Stimulated activated naive CD4-positive, alpha-beta T cell treated with Interleukin-2 at 50 U/mL for 16 hours (primary cell): ENCODE data around the gene TRAPPC8.
"Not testable (repeated sequence)": the region's sequence is repeated elsewhere in the genome, so short reads cannot be mapped to it uniquely, and the experiment has no call there.

Source experiments
- DNase-seq: peaks from one replicate; lab custom pipeline; 2025; lab: John Stamatoyannopoulos, UW

Gene TRAPPC8

DNA sequence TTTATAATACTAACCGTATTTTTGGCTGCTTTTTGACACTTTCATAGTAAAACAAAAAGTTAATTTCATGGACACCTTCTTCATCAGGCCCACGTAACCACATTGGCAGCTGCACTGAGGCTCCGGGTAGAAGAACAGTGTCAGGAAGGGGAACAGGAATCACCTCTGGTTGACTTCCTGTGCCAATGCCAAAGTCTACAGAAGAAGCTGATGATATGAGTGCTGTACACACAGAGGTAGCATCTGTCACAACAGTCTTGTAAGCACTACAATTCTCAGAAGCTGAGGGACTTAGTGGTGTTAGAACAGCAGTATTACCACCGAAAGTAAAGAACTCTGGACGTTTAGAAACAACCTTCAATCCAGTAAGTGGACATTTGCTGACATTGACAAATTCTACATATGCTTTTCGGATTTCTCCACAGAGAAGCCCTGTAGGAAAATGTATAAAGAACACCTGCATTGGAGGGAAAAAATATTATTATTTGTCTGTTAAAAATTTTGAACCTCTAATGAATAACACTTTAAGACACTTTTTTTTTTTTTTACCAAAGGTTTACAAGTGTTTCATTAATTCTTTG lies 85.3 kb downstream of the TRAPPC8 start:
- no peak for DNase-seq

DNA sequence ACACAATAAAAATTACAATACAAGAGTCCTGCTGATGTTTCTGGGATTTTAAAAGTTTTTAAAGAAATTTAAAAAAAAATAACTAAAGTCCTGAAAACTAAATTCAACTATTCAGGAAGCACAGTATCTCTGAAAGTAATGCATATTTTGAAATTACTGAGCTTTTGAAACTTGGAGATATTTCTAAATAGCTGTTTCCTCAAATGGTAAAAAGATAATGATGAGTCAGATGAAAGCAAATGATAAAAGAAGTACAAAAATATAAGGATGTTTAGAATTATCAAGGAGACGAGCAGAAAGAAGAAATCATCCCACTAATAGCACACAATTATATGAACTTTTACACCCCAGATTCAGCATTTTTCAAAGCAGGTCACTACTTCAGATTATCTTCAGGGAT lies 92.1 kb downstream of the TRAPPC8 start:
- DNase-seq, result no peak

DNA sequence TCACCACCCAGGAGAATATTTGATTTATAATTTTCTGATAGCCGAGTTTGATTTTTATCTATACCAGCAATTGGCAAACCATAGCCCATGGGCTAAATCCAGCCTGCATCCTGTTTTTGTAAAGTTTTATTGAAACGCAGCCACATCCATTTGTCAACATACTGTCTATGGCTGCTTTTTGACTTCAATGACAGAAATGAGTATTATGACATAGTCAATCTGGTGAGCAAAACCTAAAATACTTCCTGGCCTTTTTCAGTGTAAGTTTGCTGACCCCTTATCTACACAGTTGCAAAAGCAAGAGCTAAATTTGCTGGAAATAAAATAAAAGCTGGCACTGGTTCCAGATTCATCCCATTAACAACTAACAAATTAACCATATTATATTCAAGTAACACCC lies 102.4 kb downstream of the TRAPPC8 start:
- no peak for DNase-seq

DNA sequence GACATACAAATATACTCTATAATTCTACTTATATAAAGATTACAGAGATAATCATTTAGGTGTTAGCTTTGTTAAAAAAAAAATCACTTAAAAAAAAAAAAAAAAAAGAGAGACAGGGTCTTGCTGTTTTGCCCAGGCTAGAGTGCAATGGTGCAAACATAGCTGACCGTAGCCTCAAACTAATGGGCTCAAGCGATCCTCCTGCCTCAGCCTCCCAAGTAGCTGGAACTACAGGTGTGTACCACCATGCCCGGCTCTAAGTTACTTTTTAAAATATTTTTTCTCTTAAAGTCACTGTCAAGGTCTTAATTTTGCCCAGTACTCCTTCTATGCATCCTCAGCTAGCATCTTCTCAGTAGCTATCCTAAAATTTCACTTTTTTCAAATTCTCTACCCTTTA lies 105.0 kb downstream of the TRAPPC8 start:
- no peak for DNase-seq

DNA sequence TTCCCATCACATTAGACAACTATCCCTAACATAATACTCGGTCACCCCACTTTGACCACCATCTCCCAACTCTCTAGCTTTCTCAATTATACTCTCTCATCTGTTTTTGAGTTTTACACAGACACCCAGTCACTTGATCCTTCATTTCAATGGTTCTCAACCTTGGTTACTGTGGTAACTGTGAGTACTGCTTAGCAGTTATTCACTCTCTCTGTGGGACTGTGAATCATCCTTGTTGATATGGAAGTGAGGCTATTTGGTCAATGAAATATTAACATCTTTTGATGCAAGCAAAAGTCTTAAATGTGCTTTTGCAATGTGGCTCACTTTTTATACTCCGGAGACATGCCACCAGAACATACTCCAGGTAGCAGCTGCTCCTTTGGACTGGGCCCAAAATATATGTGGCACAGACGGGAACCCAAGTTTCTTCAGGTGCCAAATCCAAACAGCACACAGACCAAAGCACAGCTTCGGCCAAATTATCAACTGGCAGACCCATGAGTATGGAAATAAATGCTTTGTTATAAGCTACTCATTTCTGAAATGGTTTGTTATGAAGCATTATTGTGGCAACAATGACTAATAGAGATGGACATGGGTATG lies 107.3 kb downstream of the TRAPPC8 start:
- DNase-seq, result no peak

DNA sequence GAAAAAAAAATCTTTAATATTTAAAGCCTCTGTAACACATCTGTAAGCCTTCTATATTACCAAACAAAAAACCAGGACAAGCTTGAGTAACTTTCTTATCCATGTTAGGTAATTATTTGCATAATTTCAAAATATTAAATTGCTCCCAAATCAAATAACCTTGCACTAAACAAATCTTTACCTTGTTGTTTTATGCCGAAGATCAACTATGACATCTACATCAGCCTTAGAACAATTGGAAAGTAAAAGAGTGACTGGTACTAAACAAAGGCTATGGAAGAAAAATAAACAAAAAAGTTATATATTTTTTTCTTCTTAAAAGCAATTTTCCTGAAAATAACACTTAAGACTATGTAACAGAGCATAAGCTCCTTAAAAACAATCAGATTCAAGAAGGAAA lies 111.0 kb downstream of the TRAPPC8 start:
- no peak for DNase-seq

DNA sequence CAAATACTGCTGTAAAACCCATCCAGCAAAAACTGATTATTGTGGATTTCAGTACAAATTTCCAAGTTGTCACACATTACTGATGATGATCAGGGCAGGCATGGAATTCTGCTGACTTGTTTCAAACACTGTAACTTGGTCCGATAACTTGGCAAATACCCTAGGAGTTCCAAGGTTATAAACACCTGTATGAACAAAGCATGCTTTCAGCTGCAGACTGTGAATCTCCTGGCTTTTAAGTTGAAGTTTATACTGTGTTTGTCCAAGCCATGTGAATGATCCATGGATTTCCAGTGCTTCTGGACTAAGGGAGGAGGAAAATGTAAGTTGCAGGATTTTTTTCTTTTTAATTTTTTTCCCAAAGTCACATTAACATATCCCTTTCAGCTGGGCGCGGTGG lies 112.2 kb downstream of the TRAPPC8 start:
- no peak for DNase-seq

DNA sequence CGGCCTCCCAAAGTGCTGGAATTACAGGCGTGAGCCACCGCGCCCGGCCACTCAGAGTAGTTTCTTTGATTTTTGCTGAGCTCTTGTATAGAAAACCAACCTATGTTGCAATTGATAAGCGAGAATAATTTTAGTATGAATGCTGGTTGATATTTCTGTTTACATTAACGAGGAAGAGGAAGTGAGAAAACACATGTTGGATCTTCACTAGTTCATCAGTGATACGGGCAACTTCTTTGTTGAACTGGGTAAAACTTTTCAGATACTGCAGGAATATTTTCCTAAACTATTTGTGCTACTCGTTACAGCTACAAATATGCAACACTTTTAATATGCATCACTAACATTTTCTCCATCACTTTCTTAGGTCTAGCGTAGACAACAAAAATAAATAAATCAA lies 114.3 kb downstream of the TRAPPC8 start:
- no peak for DNase-seq

DNA sequence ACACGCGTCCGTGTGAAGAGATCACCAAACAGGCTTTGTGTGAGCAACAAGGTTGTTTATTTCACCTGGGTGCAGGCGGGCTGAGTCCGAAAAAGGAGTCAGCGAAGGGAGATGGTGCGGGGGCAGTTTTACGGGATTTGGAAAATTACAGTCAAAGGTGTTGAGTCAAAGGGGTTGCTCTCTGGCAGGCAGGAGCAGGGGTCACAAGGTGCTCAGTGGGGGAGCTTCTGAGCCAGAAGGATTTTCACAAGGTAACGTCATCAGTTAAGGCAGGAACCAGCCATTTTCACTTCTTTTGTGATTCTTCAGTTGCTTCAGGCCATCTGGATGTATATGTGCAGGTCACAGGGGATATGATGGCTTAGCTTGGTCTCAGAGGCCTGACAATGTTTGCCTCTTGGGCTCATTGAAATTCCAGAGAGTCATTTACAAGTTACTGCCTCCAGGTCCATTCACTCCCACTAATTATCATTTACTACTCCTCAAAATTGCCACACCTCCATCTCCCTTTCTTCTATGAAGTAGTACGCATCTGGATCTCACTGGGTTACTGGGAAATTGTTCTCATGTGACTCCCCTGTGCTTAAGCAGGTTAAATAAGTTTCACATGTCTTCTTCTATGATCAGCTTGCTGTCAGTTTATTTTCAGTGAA lies 116.1 kb downstream of the TRAPPC8 start:
- DNase-seq, result not testable (repeated sequence)

DNA sequence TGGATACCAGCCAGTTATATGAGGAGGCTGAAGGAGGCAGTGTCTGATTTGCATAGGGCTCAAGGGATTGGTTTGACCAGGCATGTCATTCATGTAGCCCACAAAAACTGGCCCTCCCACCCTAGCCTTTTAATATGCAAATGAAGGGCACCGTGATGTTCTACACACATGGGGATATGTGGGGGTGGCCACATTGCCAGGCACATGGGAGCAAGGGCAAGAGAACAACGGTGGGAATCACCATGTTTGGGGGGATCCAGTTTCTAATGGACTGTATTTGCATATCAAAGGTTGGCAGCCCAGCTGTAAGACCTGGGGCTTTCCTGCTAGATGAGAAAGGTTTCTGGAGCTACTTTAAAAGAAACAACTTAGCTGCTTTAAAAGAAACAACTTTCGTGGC lies 117.2 kb downstream of the TRAPPC8 start:
- no peak for DNase-seq

DNA sequence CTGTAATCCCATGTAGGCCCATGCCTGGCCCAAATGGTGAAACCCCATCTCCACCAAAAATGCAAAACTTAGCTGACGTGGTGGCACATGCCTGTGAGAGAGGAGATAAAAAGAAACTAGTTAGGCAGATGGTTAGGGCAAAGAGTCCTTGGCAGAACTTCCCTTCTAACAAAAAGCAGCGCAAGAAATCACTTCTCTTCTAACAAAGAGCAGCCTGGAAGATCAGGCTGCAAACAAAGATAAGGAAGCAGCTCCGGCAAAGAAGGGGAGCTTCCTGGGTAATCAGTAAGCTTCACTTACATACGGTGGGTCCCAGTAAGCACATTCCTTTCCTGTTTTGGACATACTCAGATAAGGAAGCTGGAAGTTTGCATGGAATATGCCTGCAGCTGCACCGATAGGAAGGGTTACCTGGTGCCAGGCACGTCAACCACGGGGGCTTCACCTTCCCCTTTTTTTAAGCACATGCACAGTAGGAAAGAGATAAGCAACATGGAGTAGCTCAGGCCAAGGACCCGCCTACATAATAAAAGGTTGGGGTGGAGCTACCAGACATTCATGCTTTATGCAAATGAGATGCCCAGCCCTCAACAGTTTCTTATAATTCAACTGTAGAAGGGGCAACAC lies 121.3 kb downstream of the TRAPPC8 start:
- DNase-seq, result no peak

DNA sequence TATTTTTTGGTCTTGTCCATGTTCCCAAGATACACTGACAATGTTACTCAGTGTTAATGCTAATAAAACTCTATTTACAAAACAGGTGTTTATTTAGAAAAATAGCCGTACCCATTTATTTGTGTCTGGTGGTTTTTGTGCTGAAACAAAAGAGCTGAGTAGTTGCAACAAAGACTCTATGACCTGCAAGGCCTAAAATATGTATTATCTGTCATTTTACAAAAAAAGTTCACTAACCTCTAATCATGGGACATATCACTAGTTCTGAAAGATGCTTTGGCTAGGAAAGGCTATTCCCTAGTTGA lies 123.1 kb downstream of the TRAPPC8 start:
- no peak for DNase-seq

DNA sequence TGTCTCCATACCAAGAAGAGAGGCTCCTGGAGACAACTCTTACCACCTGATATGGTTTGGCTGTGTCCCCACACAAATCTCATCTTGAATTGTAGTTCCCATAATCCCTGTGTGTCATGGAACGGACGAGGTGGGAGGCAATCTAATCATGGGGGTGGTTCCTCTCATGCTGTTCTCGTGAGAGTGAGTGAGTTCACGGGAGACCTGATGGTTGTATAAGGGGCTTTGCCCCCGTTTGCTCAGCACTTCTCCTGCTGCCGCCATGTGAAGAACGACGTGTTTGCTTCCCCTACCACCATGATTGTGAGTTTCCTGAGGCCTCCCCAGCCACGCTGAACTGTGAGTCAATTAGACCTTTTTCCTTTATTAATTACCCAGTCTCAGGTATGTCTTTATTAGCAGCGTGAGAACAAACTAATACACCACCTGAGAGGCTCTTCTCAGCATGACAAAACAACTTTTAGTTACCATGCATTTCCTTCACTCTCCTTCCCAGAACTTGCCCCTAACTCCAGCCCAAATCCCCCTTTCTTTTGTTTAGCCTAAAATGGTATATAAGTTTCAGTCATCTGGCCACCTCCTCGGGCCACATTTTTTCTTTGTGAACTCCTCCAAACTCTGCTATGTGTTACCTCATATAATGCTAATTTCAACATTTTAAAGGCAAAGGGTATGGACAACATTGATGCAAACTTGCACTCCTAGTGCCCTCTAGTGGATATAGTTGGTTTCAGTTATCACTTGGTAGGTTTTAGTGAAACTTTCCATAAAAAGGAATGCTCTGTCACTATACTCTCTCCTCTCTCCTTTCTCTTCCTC lies 123.6 kb downstream of the TRAPPC8 start:
- no peak for DNase-seq

DNA sequence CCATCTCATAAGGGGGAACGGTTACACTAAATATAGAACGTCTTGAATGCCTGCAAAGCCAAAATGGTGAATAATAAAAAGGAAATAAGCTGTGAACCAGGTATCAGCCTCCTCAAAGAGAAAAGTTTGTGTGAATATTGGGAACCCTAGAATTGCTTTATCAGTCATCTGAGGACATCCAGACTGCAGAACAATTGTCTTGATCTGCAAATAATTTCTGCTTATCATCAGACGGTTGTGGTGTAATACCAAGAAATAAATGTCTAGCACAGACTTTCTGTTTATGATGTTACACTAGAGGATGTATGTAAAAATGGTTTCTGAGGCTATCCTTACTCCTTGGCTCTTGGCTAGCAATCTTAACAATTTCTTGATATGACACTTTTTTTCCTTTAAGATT lies 128.8 kb downstream of the TRAPPC8 start:
- no peak for DNase-seq

DNA sequence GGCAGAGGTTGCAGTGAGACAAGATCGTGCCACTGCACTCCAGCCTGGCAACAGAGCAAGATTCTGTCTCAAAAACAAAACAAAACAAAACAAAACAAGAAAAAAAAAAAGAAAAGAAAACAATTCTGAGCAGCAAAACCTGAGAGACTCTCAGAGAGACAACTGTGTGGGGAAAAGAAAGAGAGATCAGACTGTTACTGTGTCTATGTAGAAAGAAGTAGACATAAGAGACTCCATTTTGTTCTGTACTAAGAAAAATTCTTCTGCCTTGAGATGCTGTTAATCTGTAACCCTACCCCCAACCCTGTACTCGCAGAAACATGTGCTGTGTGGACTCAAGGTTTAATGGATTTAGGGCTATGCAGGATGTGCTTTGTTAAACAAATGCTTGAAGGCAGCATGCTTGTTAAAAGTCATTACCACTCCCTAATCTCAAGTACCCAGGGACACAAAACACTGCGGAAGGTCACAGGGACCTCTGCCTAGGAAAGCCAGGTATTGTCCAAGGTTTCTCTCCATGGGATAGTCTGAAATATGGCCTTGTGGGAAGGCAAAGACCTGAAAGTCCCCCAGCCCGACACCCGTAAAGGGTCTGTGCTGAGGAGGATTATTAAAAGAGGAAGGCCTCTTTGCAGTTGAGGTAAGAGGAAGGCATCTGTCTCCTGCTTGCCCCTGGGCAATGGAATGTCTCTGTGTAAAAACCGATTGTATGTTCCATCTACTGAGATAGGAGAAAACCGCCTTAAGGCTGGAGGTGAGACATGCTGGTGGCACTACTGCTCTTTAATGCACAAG lies 132.4 kb downstream of the TRAPPC8 start:
- DNase-seq, result not testable (repeated sequence)

DNA sequence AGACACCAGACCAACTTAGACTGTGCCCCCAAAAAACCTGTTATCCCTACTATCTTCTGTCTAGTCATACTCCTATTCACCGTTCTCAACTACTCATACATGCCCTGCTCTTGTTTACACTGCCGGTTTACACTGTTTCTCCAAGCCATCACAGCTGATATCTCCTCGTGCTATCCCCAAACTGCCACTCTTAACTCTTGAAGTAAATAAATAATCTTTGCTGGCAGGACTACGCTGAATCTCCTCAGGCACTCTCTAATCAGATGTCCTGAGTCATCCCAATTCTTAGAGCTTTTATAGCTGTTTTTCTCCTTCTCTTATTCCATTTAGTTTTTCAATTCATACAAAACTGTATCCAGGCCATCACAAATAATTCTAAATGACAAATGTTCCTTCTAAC lies 133.9 kb downstream of the TRAPPC8 start:
- DNase-seq, result not testable (repeated sequence)

DNA sequence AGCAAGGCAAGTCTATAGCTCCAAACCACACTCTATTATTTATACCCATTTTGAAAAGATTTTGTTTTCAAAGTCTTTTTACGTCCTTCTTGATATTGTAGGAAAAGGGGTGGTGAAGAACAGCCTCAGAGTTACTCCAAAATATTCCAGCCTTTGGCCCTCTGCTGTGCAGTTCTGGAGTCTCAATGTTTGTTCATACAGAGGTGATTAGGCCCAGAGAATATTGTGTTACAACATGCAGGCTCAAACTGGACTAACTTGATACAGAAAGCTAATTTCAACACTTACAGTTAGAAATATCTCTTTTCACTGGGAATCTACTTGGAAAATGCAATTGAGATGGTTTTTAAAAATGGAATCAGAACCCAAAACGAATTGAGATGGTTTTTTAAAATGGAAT lies 141.8 kb downstream of the TRAPPC8 start:
- no peak for DNase-seq

DNA sequence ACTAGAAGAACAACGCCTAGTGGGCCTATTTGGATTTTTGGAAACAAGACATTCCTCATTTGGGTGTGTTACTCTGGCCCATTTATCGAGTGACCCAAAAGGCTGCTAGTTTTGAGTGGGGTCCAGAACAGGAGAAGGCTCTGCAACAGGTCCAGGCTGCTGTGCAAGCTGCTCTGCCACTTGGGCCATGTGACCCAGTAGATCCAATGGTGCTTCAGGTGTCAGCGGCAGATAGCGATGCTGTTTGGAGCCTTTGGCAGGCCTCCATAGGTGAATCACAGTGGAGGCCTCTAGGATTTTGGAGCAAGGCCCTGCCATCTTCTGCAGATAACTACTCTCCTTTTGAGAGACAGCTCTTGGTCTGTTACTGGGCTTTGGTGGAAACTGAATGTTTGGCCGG lies 143.7 kb downstream of the TRAPPC8 start:
- DNase-seq, result not testable (repeated sequence)

DNA sequence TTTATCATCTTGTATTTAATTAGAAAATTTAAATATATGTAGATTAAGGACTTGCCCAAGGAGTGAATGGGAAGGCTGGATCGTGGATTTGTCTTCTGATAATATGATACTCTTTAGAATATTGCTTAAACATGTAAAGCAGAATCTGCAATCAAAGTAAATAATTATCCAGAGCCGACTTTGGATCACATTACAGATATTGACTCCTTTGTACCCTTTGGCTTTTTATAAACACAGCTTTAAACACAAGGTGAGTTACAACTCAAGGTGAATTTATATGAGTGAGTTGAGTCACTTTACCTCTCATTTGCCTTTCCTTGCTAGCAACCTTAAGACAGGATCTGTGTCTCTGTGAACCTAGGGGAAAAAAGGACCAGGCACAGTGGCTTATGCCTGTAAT lies 144.5 kb downstream of the TRAPPC8 start:
- DNase-seq, result no peak

DNA sequence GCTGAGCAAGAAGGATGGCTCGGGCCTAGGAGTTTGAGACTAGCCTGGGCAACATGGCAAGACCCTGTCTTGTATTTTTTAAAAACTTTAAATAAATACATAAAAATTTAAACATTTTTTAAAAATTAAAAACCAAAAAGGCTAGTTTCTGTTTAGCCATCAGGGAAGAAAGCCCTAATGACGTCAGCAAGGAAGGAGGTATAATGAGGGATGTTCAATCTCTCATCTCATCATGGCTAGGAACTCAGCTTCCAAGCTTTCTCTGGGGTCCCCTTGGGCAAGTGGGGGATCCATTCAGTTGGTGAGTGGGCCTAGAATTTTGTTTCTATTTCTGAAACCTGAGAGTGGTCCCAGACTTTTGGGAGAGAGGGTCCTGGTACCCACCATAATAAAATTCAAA lies 147.2 kb downstream of the TRAPPC8 start:
- no peak for DNase-seq

DNA sequence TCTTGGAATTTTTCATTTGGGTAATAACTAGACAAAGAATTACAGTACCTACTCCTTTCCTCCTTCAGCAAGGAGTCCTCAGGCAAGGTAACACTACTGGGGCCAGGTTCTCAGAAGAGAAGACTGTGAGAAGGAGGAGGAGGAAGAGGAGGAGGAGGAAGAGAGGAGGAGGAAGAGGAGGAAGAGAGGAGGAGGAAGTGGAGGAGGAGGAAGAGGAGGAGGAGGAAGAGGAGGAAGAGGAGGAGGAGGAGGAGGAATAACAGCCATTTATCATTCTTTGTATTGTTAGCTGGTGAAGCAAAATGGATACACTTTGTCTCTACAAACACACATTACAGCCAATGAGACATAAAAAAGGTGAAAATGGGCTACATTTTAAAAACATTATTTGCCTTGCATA lies 149.4 kb downstream of the TRAPPC8 start:
- no peak for DNase-seq

DNA sequence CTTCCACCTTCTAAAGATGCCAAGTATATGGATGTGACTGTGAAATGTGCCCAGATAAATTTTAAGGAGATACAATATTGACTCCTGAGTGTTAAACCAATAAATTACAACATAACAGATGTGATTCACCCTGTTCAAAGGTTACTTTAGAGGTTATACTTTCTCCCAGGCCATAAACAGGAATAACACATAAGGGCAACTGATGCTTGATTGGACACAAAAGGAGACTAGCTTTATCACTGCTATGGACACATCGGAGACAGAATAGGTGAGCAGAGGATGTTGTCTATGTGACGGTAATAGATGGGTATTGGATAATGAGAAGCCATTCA lies 150.4 kb downstream of the TRAPPC8 start:
- no peak for DNase-seq
